ENCODE measurements around the gene HMGB3.

The HMGB3 gene

DNA sequence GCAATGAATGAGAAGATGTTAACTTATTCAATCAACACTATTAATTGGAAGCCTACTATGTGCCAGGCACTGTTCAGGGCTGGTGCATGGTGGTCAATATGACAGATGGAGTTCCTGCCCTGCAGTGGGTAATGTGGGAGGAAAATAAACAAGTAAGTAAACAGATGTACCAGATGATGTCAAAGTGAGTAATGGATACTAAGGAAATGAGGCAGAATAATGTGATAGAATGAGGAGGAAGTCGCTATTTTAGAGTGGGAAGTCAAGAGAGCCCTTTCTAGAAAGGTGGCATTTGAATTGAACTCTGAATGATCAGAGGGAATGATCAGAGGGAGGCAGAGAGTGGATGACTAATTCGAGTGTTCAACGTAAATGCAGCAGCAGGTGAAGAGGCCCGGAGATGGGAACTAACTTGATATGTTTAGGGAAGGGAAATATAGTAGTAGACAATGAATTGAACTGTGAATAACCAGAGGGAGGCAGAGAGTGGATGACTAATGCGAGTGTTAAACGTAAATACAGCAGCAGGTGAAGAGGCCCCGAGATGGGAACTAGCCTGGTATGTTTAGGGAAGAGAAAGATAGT is 48.3 kb downstream of the HMGB3 start:
- H3K4me3 ChIP-seq (ENCODE audit: low read length): no peak overlapping the region
- DNase-seq (ENCODE audit: low read depth, low spot score): no peak

DNA sequence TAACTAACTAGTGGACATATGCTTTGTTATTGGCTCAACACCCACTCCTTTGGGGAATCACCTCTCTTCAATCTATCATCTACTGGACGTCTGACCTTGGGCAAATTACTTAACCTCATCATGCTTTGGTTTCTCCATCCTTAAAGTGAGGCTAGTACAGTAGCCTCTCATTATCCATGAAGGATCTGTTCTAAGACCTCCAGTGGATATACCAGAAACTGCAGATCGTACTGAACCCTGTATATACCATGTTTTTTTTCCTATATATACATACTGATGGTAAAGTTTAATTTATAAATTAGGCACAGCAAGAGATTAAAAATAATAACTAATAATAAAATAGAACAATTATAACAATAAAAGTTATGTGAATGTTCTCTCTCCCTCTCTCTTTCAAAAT is 56.2 kb downstream of the HMGB3 start:
- no peak for DNase-seq (ENCODE audit: low read depth, low spot score)
- H3K4me3 ChIP-seq (ENCODE audit: low read length): no peak overlapping the region
